K562 (cell line): ENCODE measurements around the gene HOXB8. TPM values are rescaled to one million over a fixed set of nuclear protein-coding genes. Genes with fewer than 3 reads are reported as not detected.

Experiments
- CHD4 ChIP-seq: fragments of 200-600 bp; sonication (generic); IDR thresholded peaks from 3 replicates; pipeline ENCODE4 v1.6.1; 2012; ENCODE audit warnings: low read depth, mild to moderate bottlenecking, mixed read lengths, low read length, inconsistent platforms; ENCODE audit not compliant: insufficient read depth, insufficient replicate concordance, poor library complexity, severe bottlenecking
- polyA plus RNA-seq, 8 experiments: library from polyadenylated mRNA; depleted of rRNA in 4 of 8; stranded (reverse) in 5 of 8; unstranded in 3 of 8; fragments of >200 nt; fragmentation: Nextera tagmentation in 2 of 8; fragmentation: Illumina TruSeq in 1 of 8; extraction: Ambion mirVana in 2 of 8; extraction: Trizol in 1 of 8; gene quantifications; 2 replicates each; pipeline versions ENCODE4 v1.2.1 to v1.2.3, GENCODE V29; 2011 to 2014; ENCODE audit warnings: inconsistent platforms in 1 of 8, missing spikeins in 1 of 8
- total RNA-seq, 7 experiments: library from RNA; depleted of rRNA in 6 of 7; stranded (reverse); fragments of >200 nt in 6 of 7; fragmentation: Illumina TruSeq in 2 of 7; extraction: Trizol in 2 of 7; gene quantifications; 2 replicates each; pipeline versions ENCODE4 v1.2.1 to v1.2.3, GENCODE V29; 2011 to 2021; ENCODE audit warnings: low replicate concordance in 1 of 7
- TF ChIP-seq, protein P1 (sequence below), 2 experiments: fragments of 450-650 bp in 1 of 2; sonication (generic) in 1 of 2; formaldehyde crosslinking in 1 of 2; IDR thresholded peaks; 2 replicates each; pipeline versions ENCODE4 v1.7.1 to v1.9.0; 2016 to 2022; ENCODE audit warnings: inconsistent platforms in 1 of 2, mild to moderate bottlenecking in 1 of 2, missing genetic modification reagents in 1 of 2

The HOXB8 gene
- total and polyA plus RNA-seq, 9 of the 15 experiments (the other 6 are each of a cell fraction or from before 2014, with no cell fraction given), result 0.52 to 23.8 (median 3.6) TPM

DNA sequence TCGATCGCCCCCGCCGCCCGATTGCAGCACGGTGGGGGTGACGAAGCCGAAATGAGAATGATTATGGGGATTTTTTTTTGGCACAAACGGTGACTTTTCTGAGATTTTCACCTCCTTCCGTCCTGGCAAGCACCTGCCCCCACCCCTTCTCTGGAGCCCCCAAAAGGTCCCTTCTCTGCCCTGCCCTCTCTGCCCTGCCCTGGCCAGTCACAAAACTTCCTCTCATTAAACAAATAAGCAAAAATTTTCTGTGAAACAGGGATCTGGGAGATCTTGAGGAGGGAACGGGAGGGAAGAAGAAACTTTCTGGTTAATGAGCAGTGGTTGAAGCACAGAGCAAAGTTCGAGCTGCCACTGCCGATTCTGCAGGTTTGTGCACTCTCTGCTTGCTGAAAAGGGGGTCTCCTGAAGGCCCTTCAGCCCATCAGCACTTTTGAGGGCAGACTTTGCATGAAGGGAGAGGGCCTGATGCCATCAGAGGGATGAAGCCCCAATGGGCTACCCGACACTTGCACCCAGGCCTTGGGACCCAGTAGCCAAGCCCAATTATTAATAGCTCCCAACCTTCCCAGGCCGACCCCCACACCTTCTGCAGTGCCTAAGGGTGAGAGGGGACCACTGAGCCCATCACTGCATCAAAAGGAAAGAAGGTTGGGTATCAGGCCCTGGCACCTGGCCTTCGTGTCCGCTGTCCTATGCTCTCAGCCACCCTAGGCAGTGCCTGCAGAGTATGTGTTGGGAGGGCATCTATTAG, 1.0 kb upstream of the HOXB8 start (continued):
- TF ChIP-seq, protein P1, sequence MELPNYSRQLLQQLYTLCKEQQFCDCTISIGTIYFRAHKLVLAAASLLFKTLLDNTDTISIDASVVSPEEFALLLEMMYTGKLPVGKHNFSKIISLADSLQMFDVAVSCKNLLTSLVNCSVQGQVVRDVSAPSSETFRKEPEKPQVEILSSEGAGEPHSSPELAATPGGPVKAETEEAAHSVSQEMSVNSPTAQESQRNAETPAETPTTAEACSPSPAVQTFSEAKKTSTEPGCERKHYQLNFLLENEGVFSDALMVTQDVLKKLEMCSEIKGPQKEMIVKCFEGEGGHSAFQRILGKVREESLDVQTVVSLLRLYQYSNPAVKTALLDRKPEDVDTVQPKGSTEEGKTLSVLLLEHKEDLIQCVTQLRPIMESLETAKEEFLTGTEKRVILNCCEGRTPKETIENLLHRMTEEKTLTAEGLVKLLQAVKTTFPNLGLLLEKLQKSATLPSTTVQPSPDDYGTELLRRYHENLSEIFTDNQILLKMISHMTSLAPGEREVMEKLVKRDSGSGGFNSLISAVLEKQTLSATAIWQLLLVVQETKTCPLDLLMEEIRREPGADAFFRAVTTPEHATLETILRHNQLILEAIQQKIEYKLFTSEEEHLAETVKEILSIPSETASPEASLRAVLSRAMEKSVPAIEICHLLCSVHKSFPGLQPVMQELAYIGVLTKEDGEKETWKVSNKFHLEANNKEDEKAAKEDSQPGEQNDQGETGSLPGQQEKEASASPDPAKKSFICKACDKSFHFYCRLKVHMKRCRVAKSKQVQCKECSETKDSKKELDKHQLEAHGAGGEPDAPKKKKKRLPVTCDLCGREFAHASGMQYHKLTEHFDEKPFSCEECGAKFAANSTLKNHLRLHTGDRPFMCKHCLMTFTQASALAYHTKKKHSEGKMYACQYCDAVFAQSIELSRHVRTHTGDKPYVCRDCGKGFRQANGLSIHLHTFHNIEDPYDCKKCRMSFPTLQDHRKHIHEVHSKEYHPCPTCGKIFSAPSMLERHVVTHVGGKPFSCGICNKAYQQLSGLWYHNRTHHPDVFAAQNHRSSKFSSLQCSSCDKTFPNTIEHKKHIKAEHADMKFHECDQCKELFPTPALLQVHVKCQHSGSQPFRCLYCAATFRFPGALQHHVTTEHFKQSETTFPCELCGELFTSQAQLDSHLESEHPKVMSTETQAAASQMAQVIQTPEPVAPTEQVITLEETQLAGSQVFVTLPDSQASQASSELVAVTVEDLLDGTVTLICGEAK (IDR thresholded peaks at IDR 0.05), result no peak
- TF ChIP-seq, protein P1 (CRISPR knock-in tag; IDR thresholded peaks at IDR 0.05), result no peak
- no peak for TF ChIP-seq CHD4
- TF ChIP-seq, all 486 proteins: peak for 0
